HepG2 (cell line): ENCODE results near the gene MFGE8. TPM values are rescaled to one million over a fixed set of nuclear protein-coding genes. Genes with fewer than 3 reads are reported as not detected.

Experiments used
- ATAC-seq: fragments of 200-7000 bp; cut with Tn5 transposase; 3 replicates; pipeline ENCODE4 v1.9.1; 2020; ENCODE audit warnings: mild to moderate bottlenecking, moderate library complexity
- BruUV-seq: library from RNA; stranded (reverse); fragments of 400-500 nt; replicated peaks from 2 replicates; lab custom pipeline; 2021; lab: Mats Ljungman, UMichigan
- CTCF ChIA-PET: fragments of 300-600 bp; formaldehyde crosslinking; extraction: SDS; loops from one replicate; lab custom pipeline; 2021; ENCODE audit warnings: low total read pairs, inconsistent platforms, low intra/inter-chr PET ratio; lab: Yijun Ruan, JAX
- POLR2A ChIA-PET: fragments of 350-600 bp; sonication (Branson Sonifier 250); formaldehyde crosslinking; loops from one replicate; lab custom pipeline; 2020; ENCODE audit warnings: antibody characterized with exemption, inconsistent platforms; lab: Yijun Ruan, JAX
- DNase-seq: peaks from one replicate; pipeline ENCODE4 v3.0.0-alpha.2; 2015; ENCODE audit warnings: low spot score
- FAIRE-seq: peaks from 3 replicates; lab custom pipeline; 2011; peaks lifted over from hg19 to GRCh38; lab: Jason Lieb, UNC
- H2AFZ ChIP-seq: one replicate; pipeline ENCODE4 v1.6.1; 2011; ENCODE audit warnings: low read length, inconsistent platforms
- H3K27ac ChIP-seq: fragments of 300-600 bp; 3 replicates; pipeline ENCODE4 v1.8.0; 2011; ENCODE audit warnings: mixed run types, mild to moderate bottlenecking, mixed read lengths, low read length, inconsistent platforms; ENCODE audit not compliant: insufficient read depth; ENCODE audit errors: extremely low read length
- H3K27me3 ChIP-seq, 2 experiments: fragments of 200-600 bp in 1 of 2; 2 replicates in 1 of 2; 3 replicates in 1 of 2; pipeline versions ENCODE4 v1.6.0 to v1.8.0; 2011; ENCODE audit warnings: low read length in 2 of 2, mild to moderate bottlenecking in 2 of 2, moderate library complexity in 2 of 2, inconsistent platforms in 1 of 2; ENCODE audit not compliant: insufficient read depth in 2 of 2, control insufficient read depth in 1 of 2
- H3K36me3 ChIP-seq, 2 experiments: fragments of 200-600 bp in 1 of 2; replicated peaks in 1 of 2; 2 replicates in 1 of 2; 3 replicates in 1 of 2; pipeline versions ENCODE4 v1.5.1 to v1.8.0; 2011; ENCODE audit warnings: low read length in 2 of 2, inconsistent platforms in 1 of 2; ENCODE audit not compliant: insufficient read depth in 2 of 2, control insufficient read depth in 1 of 2
- H3K4me1 ChIP-seq: 2 replicates; pipeline ENCODE4 v1.5.1; 2012; ENCODE audit warnings: low read length, inconsistent platforms; ENCODE audit not compliant: insufficient read depth
- H3K4me2 ChIP-seq: 2 replicates; pipeline ENCODE4 v1.6.0; 2011; ENCODE audit warnings: low read depth, low read length, inconsistent platforms
- H3K4me3 ChIP-seq, 3 experiments: fragments of 200-600 bp in 1 of 3; sonication (generic), shearing (Covaris generic) in 1 of 3; replicated peaks in 1 of 3; 2 replicates each; pipeline ENCODE4 v1.5.1; 2011 to 2016; ENCODE audit warnings: low read length in 3 of 3, inconsistent platforms in 2 of 3, low read depth in 2 of 3, mild to moderate bottlenecking in 2 of 3, control low read depth in 1 of 3, mixed read lengths in 1 of 3; ENCODE audit not compliant: insufficient read depth in 1 of 3
- H3K79me2 ChIP-seq: one replicate; pipeline ENCODE4 v1.6.1; 2011; ENCODE audit warnings: low read length, inconsistent platforms; ENCODE audit not compliant: insufficient read depth
- H3K9ac ChIP-seq: 2 replicates; pipeline ENCODE4 v1.6.0; 2011; ENCODE audit warnings: mild to moderate bottlenecking, low read depth, low read length, inconsistent platforms; ENCODE audit not compliant: insufficient read depth
- H3K9me3 ChIP-seq: 2 replicates; pipeline ENCODE4 v1.5.1; 2012; ENCODE audit warnings: mild to moderate bottlenecking, low read length
- H4K20me1 ChIP-seq: 2 replicates; pipeline ENCODE4 v1.6.0; 2011; ENCODE audit warnings: inconsistent platforms, mild to moderate bottlenecking, low read length, moderate library complexity; ENCODE audit not compliant: insufficient read depth
- ARNTL ChIP-seq: sonication (generic); formaldehyde crosslinking; IDR thresholded peaks from 2 replicates; pipeline ENCODE4 v1.4.0; 2020; ENCODE audit warnings: mild to moderate bottlenecking, missing genetic modification reagents
- HNF4A ChIP-seq: sonication (generic); formaldehyde crosslinking; IDR thresholded peaks from 2 replicates; pipeline ENCODE4 v1.4.0; 2020; ENCODE audit warnings: missing genetic modification reagents
- JDP2 ChIP-seq: sonication (generic); formaldehyde crosslinking; IDR thresholded peaks from 2 replicates; pipeline ENCODE4 v1.8.1; 2022; ENCODE audit warnings: missing genetic modification reagents, borderline replicate concordance
- KAT2B ChIP-seq: fragments of 150-350 bp; IDR thresholded peaks from 2 replicates; pipeline ENCODE4 v1.6.1; 2014; ENCODE audit warnings: low read depth, low read length, borderline replicate concordance
- NAIF1 ChIP-seq: sonication (generic); formaldehyde crosslinking; IDR thresholded peaks from 2 replicates; pipeline ENCODE4 v1.5.0; 2020; ENCODE audit warnings: mild to moderate bottlenecking, missing genetic modification reagents, borderline replicate concordance
- NR1H2 ChIP-seq: sonication (generic); formaldehyde crosslinking; IDR thresholded peaks from 2 replicates; pipeline ENCODE4 v1.8.1; 2022; ENCODE audit warnings: low read depth, missing genetic modification reagents, borderline replicate concordance
- SIN3B ChIP-seq: fragments of 150-350 bp; IDR thresholded peaks from 2 replicates; pipeline ENCODE4 v1.6.1; 2014; ENCODE audit warnings: low read length
- ZNF33A ChIP-seq: sonication (generic); formaldehyde crosslinking; IDR thresholded peaks from 2 replicates; pipeline ENCODE4 v1.5.1; 2020; ENCODE audit warnings: missing genetic modification reagents, mild to moderate bottlenecking, moderate library complexity, borderline replicate concordance
- ZNF468 ChIP-seq: sonication (generic); formaldehyde crosslinking; IDR thresholded peaks from 2 replicates; pipeline ENCODE4 v1.8.0; 2022; ENCODE audit warnings: mild to moderate bottlenecking, moderate library complexity, missing genetic modification reagents
- ZNF577 ChIP-seq: sonication (generic); formaldehyde crosslinking; IDR thresholded peaks from 2 replicates; pipeline ENCODE4 v1.4.0; 2020; ENCODE audit warnings: mild to moderate bottlenecking, low read depth, missing genetic modification reagents, borderline replicate concordance
- WGBS: methylation state at CpG from one replicate; pipeline ENCODE4 v1.1.6; 2017; ENCODE audit warnings: low lambda C conversion rate; 5-methylcytosine and 5-hydroxymethylcytosine counted together
- in situ Hi-C: cut with HindIII; loops from 2 replicates; pipeline ENCODE4 v1.10.0; 2017; ENCODE audit warnings: low pct_unique_long_range_greater_than_20kb; ENCODE audit not compliant: extremely low pct_ligation_motif_present
- intact Hi-C: fragments of 100-400 bp; cut with micrococcal nuclease; formaldehyde crosslinking; loops from one replicate; pipeline ENCODE4 v1.10.0; 2022; ENCODE audit not compliant: unreplicated experiment
- polyA plus RNA-seq, 8 experiments: library from polyadenylated mRNA; depleted of rRNA in 3 of 8; stranded (reverse) in 7 of 8; unstranded in 1 of 8; fragments of >200 nt; fragmentation: Illumina TruSeq in 4 of 8; extraction: Trizol in 4 of 8; gene quantifications; 2 replicates each; pipeline versions ENCODE4 v1.2.1 to v1.2.3, GENCODE V29; 2011 to 2016; ENCODE audit warnings: low read depth in 4 of 8, missing spikeins in 1 of 8, mixed read lengths in 1 of 8; ENCODE audit not compliant: insufficient read depth in 1 of 8
- total RNA-seq, 5 experiments: library from RNA; depleted of rRNA; stranded (reverse); fragments of >200 nt; fragmentation: Illumina TruSeq; extraction: Trizol; gene quantifications; 2 replicates each; pipeline ENCODE4 v1.2.3, GENCODE V29; 2016; ENCODE audit warnings: low read depth in 1 of 5
- TF ChIP-seq, protein P1 (sequence below): sonication (generic); formaldehyde crosslinking; IDR thresholded peaks from 2 replicates; pipeline ENCODE4 v1.9.0; 2021; ENCODE audit warnings: missing genetic modification reagents, borderline replicate concordance

Gene MFGE8
- total and polyA plus RNA-seq, 2 of the 13 experiments (the other 11 are each of a cell fraction or from before 2014, with no cell fraction given): 3.4 to 22.1 TPM

DNA sequence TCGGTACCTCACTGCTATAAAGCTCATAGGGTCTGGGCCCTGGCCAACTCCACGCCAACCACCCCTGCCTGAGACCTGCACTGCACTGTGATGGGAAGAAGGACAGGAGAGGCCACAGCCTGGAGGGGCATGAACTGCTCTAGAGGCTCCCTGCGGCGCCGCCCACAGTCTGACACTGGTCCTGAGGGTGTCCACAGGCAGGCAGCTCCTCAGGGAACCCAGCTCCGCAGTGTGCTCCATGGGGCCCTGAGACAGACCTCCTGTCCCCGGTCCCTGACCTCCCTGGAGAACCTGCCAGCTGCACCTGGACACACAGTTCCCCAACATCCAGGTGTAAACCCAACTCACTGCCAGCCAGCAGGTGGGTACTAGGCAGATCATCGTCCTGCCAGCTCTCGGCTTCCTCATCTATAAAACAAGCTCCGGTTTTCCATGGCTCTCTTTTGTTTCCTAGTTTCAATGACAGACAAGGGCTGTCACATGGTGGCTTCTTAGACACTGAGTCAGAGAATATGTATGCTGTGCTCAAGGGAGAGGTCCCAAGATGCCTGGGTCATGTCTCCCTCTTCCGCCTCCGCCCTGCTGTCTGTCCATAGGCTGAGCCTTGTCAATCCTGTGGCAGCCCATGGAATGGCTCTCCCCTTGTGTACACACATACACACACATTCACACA lies 12.7 kb downstream of the MFGE8 start:
- Histone ChIP-seq H4K20me1 (0 out of 2 replicates have a peak, but pooled peaks cover 3% of the 10 kb centered on the region), H3K4me1 (peaks cover 30% of the 10 kb centered on the region), H3K9me3 (no peaks in the 10 kb centered on the region), H3K27ac (no peak overlapping the region), H2AFZ (no peak overlapping the region), H3K36me3 (no peaks in the 10 kb centered on the region), H3K27me3 (peaks cover 0 to 11% of the 10 kb centered on the region in 2 experiments; a peak in 3 of 5 replicates), H3K9ac (no peak overlapping the region), H3K4me3 (no peak overlapping the region), H3K79me2 (no peaks in the 10 kb centered on the region), H3K4me2 (no peak overlapping the region)
- DNase-seq (no peak), FAIRE-seq (no peak), ATAC-seq (no peak)
- 86% methylated on average over 6 of the region's 12 CpGs for WGBS
- ChIA-PET POLR2A (no interaction called here), CTCF (no interaction called here)
- intact Hi-C loops (no loop called here), in situ Hi-C loops (loop anchor here (5.0 to 10.0 kb wide), 2 partner anchors 102 to 274 kb away; no protein-coding TSS in a partner anchor)
- TF ChIP-seq HNF4A (CRISPR knock-in tag) (no peak), ZNF33A (no peak), ZNF577 (CRISPR knock-in tag) (no peak), SIN3B (no peak), ZNF468 (no peak), NAIF1 (CRISPR knock-in tag) (no peak), ARNTL (CRISPR knock-in tag) (no peak), JDP2 (no peak), KAT2B (no peak), NR1H2 (CRISPR knock-in tag) (no peak)
- TF ChIP-seq, protein P1, sequence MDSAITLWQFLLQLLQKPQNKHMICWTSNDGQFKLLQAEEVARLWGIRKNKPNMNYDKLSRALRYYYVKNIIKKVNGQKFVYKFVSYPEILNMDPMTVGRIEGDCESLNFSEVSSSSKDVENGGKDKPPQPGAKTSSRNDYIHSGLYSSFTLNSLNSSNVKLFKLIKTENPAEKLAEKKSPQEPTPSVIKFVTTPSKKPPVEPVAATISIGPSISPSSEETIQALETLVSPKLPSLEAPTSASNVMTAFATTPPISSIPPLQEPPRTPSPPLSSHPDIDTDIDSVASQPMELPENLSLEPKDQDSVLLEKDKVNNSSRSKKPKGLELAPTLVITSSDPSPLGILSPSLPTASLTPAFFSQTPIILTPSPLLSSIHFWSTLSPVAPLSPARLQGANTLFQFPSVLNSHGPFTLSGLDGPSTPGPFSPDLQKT: no peak
- no TSS peak for BruUV-seq
